Measurements from ENCODE around the gene PGA5.
"Not testable (repeated sequence)": the region's sequence is repeated elsewhere in the genome, so short reads cannot be mapped to it uniquely, and the experiment has no call there.

GRCh38 chr11:61248071-61248470 is 7.1 kb downstream of the PGA5 start:
- not testable (repeated sequence) for TF ChIP-seq CTCF, POLR2A (IDR thresholded peaks at IDR 0.05)

Measured in thyroid gland (tissue), 4 donors.